ENCODE data around the gene MAP2K2. TPM values are rescaled to one million over a fixed set of nuclear protein-coding genes. Genes with fewer than 3 reads are reported as not detected.
"Not testable (repeated sequence)": the region's sequence is repeated elsewhere in the genome, so short reads cannot be mapped to it uniquely, and the experiment has no call there.

MAP2K2 gene
- polyA plus RNA-seq (2013, experiment 1 of 2; ENCODE audit: insufficient read length) = 174 TPM
- 173 TPM for polyA plus RNA-seq (2013, experiment 2 of 2; ENCODE audit: insufficient read length)

GRCh38 chr19:4123615-4124568 lies at the start of gene MAP2K2:
TSS of gene MAP2K2 (minus strand) at chr19:4124122. CDS start at chr19:4123875, 247 bp downstream.
- peak; percentile 85 for DNase-seq

- DNase-seq = peak; percentile 43
These were observed 49.0 kb upstream of the MAP2K2 start for GRCh38 chr19:4172861-4173473.

GRCh38 chr19:4171676-4172075 lies 47.8 kb upstream of the MAP2K2 start:
- DNase-seq = no peak

GRCh38 chr19:4164262-4164661 lies 40.3 kb upstream of the MAP2K2 start:
- no peak for DNase-seq

GRCh38 chr19:4161415-4162077 lies 37.6 kb upstream of the MAP2K2 start:
- no peak for DNase-seq

GRCh38 chr19:4157971-4158370 lies 34.0 kb upstream of the MAP2K2 start:
- DNase-seq = not testable (repeated sequence)

- DNase-seq = no peak
These were observed 33.2 kb upstream of the MAP2K2 start for GRCh38 chr19:4157164-4157563.

GRCh38 chr19:4154571-4155312 lies 30.8 kb upstream of the MAP2K2 start:
- DNase-seq = no peak

GRCh38 chr19:4152241-4152998 lies 28.5 kb upstream of the MAP2K2 start:
- no peak for DNase-seq

- DNase-seq = no peak
These were observed 27.7 kb upstream of the MAP2K2 start for GRCh38 chr19:4151623-4152022.

- no peak for DNase-seq
These were observed 25.8 kb upstream of the MAP2K2 start for GRCh38 chr19:4149518-4150288.

- DNase-seq = peak; percentile 53
These were observed 20.8 kb upstream of the MAP2K2 start for GRCh38 chr19:4144666-4145249.

- not testable (repeated sequence) for DNase-seq
These were observed 19.0 kb upstream of the MAP2K2 start for GRCh38 chr19:4142916-4143315.

GRCh38 chr19:4140237-4140711 lies 16.4 kb upstream of the MAP2K2 start:
- peak; percentile 66 for DNase-seq

GRCh38 chr19:4139614-4140236 lies 15.8 kb upstream of the MAP2K2 start:
- DNase-seq = peak; percentile 51

- no peak for DNase-seq
These were observed 14.5 kb upstream of the MAP2K2 start for GRCh38 chr19:4138445-4138844.

- DNase-seq = no peak
These were observed 12.8 kb upstream of the MAP2K2 start for GRCh38 chr19:4136680-4137088.

GRCh38 chr19:4135386-4135785 lies 11.5 kb upstream of the MAP2K2 start:
- DNase-seq = peak; percentile 40

GRCh38 chr19:4134351-4134750 lies 10.4 kb upstream of the MAP2K2 start:
- no peak for DNase-seq

Data from fibroblast of skin of back (primary cell).